Kidney (tissue), 14 donors: ENCODE data around the gene SLC7A1. TPM values are rescaled to one million over a fixed set of nuclear protein-coding genes. Genes with fewer than 3 reads are reported as not detected.

ENCODE experiments used
- DNase-seq, 5 donors: peaks; one replicate each; pipeline ENCODE4 v3.0.0-alpha.2; 2013 to 2020
- FAIRE-seq: peaks from 2 replicates; lab custom pipeline; 2012; peaks lifted over from hg19 to GRCh38; lab: Jason Lieb, UNC
- H3K27ac ChIP-seq, 2 donors: one replicate each; pipeline ENCODE4 v1.7.0; 2013; ENCODE audit warnings: low read depth in 2 of 2, low read length in 2 of 2, inconsistent platforms in 1 of 2
- H3K27me3 ChIP-seq: one replicate; pipeline ENCODE4 v1.7.1; 2013; ENCODE audit warnings: low read length, inconsistent platforms; ENCODE audit not compliant: control insufficient read depth, insufficient read depth
- H3K36me3 ChIP-seq, 3 donors: one replicate each; pipeline versions ENCODE4 v1.7.0 to v1.7.1; 2013; ENCODE audit warnings: low read length in 3 of 3, control low read depth in 1 of 3, inconsistent platforms in 1 of 3; ENCODE audit not compliant: insufficient read depth in 3 of 3, control insufficient read depth in 2 of 3
- H3K4me1 ChIP-seq, 3 donors: one replicate each; pipeline versions ENCODE4 v1.7.0 to v1.7.1; 2013; ENCODE audit warnings: low read length in 3 of 3, inconsistent platforms in 1 of 3, low read depth in 1 of 3; ENCODE audit not compliant: control insufficient read depth in 2 of 3, insufficient read depth in 2 of 3
- H3K4me3 ChIP-seq, 3 donors: one replicate each; pipeline versions ENCODE4 v1.7.0 to v1.8.1; 2013; ENCODE audit warnings: low read length in 3 of 3, control low read depth in 1 of 3, inconsistent platforms in 1 of 3
- H3K9ac ChIP-seq, 3 donors: one replicate each; pipeline versions ENCODE4 v1.7.0 to v1.7.1; 2013; ENCODE audit warnings: low read length in 3 of 3, control low read depth in 1 of 3, inconsistent platforms in 1 of 3
- H3K9me3 ChIP-seq, 3 donors: one replicate each; pipeline versions ENCODE4 v1.7.0 to v1.7.1; 2013; ENCODE audit warnings: low read length in 3 of 3, control low read depth in 1 of 3, inconsistent platforms in 1 of 3; ENCODE audit not compliant: control insufficient read depth in 2 of 3, insufficient read depth in 1 of 3
- intact Hi-C: fragments of 100-400 bp; cut with DNase I; formaldehyde crosslinking; loops from one replicate; pipeline ENCODE4 v1.11.1; 2022
- polyA plus RNA-seq: library from polyadenylated mRNA; stranded (reverse); fragments of 350-450 nt; fragmentation: Illumina TruSeq; extraction: RNeasy Lipid Tissue Mini Kit (QIAGEN cat#74804); gene quantifications from one replicate; pipeline ENCODE4 v1.2.3, GENCODE V29; 2014; ENCODE audit warnings: low read depth, low replicate concordance; ENCODE audit not compliant: insufficient read depth
- total RNA-seq: library from RNA; stranded (reverse); fragmentation: NEBNext Ultra II Directional; extraction: Animal tissue kit (Norgen Biotek cat#: 25700); gene quantifications from one replicate; pipeline ENCODE4 v1.2.1, GENCODE V29; 2021
- TF ChIP-seq, protein P1 (sequence below): IDR thresholded peaks from 3 replicates; pipeline ENCODE4 v1.5.1; 2012; ENCODE audit warnings: mild to moderate bottlenecking, moderate library complexity, borderline replicate concordance; ENCODE audit not compliant: insufficient read depth; ENCODE audit errors: extremely low read depth
- donor health status: control.
- donor health status: control.
- donor health status: control.
- donor health status: control.
- donor health status: control.
- donor health status: DM: yes; HTN: yes; CAD: no.
- donor health status: Normal renal cell carcinoma (clear cell type).

SLC7A1 gene
- total and polyA plus RNA-seq, 2 donors from 2014 or later, result 2.8 to 64.5 TPM

- Histone ChIP-seq H3K36me3 (no peaks in the 10 kb centered on the region), H3K27ac (no peak overlapping the region), H3K27me3 (no peaks in the 10 kb centered on the region), H3K4me1 (no peaks in the 10 kb centered on the region), H3K9me3 (no peaks in the 10 kb centered on the region), H3K9ac (no peak overlapping the region), H3K4me3 (no peak overlapping the region)
- TF ChIP-seq, protein P1, sequence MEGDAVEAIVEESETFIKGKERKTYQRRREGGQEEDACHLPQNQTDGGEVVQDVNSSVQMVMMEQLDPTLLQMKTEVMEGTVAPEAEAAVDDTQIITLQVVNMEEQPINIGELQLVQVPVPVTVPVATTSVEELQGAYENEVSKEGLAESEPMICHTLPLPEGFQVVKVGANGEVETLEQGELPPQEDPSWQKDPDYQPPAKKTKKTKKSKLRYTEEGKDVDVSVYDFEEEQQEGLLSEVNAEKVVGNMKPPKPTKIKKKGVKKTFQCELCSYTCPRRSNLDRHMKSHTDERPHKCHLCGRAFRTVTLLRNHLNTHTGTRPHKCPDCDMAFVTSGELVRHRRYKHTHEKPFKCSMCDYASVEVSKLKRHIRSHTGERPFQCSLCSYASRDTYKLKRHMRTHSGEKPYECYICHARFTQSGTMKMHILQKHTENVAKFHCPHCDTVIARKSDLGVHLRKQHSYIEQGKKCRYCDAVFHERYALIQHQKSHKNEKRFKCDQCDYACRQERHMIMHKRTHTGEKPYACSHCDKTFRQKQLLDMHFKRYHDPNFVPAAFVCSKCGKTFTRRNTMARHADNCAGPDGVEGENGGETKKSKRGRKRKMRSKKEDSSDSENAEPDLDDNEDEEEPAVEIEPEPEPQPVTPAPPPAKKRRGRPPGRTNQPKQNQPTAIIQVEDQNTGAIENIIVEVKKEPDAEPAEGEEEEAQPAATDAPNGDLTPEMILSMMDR, result no peak
- DNase-seq (no peak), FAIRE-seq (no peak)
- intact Hi-C loops, result no loop called here
These were observed 17.0 kb downstream of the SLC7A1 start for GRCh38 chr13:29578300-29579085.

DNA sequence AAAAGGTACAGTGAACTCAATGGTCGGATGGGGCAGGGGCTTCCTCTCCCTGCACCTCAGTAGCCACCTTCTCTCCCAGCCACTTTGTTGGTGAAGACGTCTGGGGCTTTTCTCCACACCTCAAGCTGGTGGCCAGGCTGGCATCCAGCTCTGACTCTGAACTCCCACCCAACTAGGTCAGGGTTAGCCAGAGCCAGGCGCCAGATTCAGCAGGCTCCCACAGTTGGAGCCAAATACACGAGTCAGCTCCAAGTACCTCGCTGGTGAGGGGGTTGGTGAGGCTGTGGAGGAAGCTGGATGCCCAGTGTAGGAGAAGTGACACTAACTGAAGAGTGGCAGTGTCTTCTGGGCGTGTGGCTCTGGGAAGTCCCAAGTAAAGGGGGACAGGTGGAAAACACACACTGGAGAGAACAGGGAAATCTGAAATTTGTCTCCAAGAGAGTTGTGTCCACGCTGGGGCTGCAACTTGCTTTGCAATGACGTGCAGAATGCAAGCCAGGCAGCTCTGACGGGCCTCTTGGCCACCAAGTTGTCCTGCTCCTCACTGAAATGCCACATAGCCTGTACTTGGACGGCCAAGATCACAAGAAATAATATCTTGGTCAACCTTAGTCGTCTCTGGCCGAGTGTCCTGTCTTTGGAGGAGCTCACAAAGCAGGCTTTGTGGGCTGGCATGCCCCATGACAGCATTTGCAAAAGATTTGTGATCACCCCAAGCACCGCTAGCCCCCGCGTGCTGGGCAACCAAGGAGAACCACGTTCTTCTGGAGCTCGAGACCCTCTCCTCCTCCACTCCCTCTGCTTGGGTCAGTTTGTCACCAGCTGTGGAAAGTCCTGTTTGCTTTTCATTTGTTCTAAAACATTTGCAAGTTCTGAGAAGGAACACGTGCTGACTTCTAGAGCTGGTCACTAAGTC is 18.1 kb downstream of the SLC7A1 start:
- Histone ChIP-seq H3K4me1 (peaks cover 0 to 4% (median 0%) of the 10 kb centered on the region in 3 donors), H3K27ac (no peak overlapping the region), H3K4me3 (no peak overlapping the region), H3K36me3 (no peaks in the 10 kb centered on the region), H3K9me3 (no peaks in the 10 kb centered on the region), H3K9ac (no peak overlapping the region), H3K27me3 (no peaks in the 10 kb centered on the region)
- intact Hi-C loops, result no loop called here
- DNase-seq (peak in 3 of 5 donors; percentile 39 to 59 (median 49)), FAIRE-seq (no peak)
- TF ChIP-seq, protein P1, result no peak

DNA sequence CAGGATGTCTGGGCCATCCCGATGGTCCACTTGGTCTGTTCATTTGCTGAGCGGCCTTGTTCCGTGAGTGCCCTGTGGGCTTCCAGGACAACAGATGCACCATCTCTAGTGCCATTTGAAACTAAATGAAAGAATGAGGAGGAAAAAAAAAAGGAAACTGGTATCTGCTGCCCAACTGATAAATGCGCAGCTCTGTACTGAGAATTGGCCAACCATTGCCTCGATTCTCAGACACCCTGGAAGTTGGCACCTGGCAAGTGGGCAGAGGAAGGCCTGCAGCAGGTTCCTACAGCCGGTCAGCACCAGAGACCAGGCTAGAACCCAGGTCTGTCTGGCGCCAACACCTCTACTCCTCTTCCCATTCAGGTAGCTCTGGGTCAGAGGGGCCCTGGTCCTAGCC is 18.9 kb downstream of the SLC7A1 start:
- TF ChIP-seq, protein P1, result no peak
- H3K4me1 ChIP-seq, result peaks cover 0 to 4% (median 0%) of the 10 kb centered on the region in 3 donors
- DNase-seq (no peak), FAIRE-seq (no peak)
- no peak overlapping the region for H3K27ac ChIP-seq
- intact Hi-C loops, result no loop called here
- H3K9ac ChIP-seq, result no peak overlapping the region
- no peaks in the 10 kb centered on the region for H3K9me3 ChIP-seq
- no peaks in the 10 kb centered on the region for H3K36me3 ChIP-seq
- H3K27me3 ChIP-seq, result no peaks in the 10 kb centered on the region
- H3K4me3 ChIP-seq, result no peak overlapping the region
